Type B pancreatic cell (in vitro differentiated cells): ENCODE measurements around the gene RASSF4. TPM values are rescaled to one million over a fixed set of nuclear protein-coding genes. Genes with fewer than 3 reads are reported as not detected.
A peak's percentile ranks its signal among the peaks of the same experiment; 100 is the strongest.

Experiments used
- DNase-seq: peaks from one replicate; pipeline ENCODE4 v3.0.0; 2021; ENCODE audit warnings: mixed read lengths; ENCODE audit not compliant: unreplicated experiment; ENCODE audit errors: extremely low spot score
- H3K27ac Mint-ChIP-seq: 2 replicates; pipeline ENCODE4 v1.8.0; 2021; ENCODE audit warnings: mild to moderate bottlenecking, mixed read lengths
- H3K27me3 Mint-ChIP-seq: 2 replicates; pipeline ENCODE4 v1.8.0; 2021; ENCODE audit warnings: mixed read lengths
- H3K36me3 Mint-ChIP-seq: 2 replicates; pipeline ENCODE4 v1.8.0; 2021; ENCODE audit warnings: mixed read lengths
- H3K4me1 Mint-ChIP-seq: one replicate; pipeline ENCODE4 v1.8.0; 2021; ENCODE audit warnings: mixed read lengths; ENCODE audit not compliant: unreplicated experiment
- H3K4me3 Mint-ChIP-seq: 2 replicates; pipeline ENCODE4 v1.8.0; 2021; ENCODE audit warnings: mild to moderate bottlenecking, mixed read lengths
- H3K9me3 Mint-ChIP-seq: 2 replicates; pipeline ENCODE4 v1.8.0; 2021; ENCODE audit warnings: mixed read lengths
- total RNA-seq: library from RNA; stranded (reverse); gene quantifications from 2 replicates; pipeline ENCODE4 v1.2.1, GENCODE V29; 2021; ENCODE audit warnings: low replicate concordance
- TF ChIP-seq, protein P1 (sequence below): fragments of 200-600 bp; sonication (generic); conservative IDR thresholded peaks from 2 replicates; pipeline ENCODE4 v1.5.0; 2021; ENCODE audit warnings: antibody characterized with exemption, mild to moderate bottlenecking

Gene RASSF4
- total RNA-seq, 1 donor from 2014 or later: 27.9 TPM

DNA sequence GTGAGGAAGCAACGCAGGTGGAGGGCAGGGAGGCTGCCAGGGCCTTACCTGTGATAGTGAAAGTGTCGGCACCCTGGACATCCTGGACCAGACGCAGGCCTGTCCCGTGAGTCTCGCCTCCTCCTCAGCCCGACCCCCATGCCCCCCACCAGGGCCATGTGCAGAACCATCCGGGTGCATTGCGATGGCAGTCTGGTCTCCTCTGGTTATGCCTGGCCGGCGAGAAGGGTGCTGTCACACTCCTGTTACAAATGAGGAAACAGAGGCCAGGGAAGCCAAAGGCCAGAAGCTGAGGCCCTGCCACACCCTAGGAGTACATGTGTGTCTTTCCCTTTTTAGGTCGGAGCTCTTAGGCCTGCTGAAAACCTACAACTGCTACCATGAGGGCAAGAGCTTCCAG lies 11.8 kb downstream of the RASSF4 start:
- H3K4me1 Mint-ChIP-seq: peaks cover 15% of the 10 kb centered on the region

GRCh38 chr10:44971935-44972757 lies 12.5 kb downstream of the RASSF4 start:
- DNase-seq: no peak
- Mint-ChIP-seq H3K27me3 (no peaks in the 10 kb centered on the region), H3K4me3 (no peak overlapping the region), H3K36me3 (peaks cover 22% of the 10 kb centered on the region), H3K27ac (no peak overlapping the region), H3K9me3 (no peaks in the 10 kb centered on the region), H3K4me1 (peaks cover 22% of the 10 kb centered on the region)
- TF ChIP-seq, protein P1, sequence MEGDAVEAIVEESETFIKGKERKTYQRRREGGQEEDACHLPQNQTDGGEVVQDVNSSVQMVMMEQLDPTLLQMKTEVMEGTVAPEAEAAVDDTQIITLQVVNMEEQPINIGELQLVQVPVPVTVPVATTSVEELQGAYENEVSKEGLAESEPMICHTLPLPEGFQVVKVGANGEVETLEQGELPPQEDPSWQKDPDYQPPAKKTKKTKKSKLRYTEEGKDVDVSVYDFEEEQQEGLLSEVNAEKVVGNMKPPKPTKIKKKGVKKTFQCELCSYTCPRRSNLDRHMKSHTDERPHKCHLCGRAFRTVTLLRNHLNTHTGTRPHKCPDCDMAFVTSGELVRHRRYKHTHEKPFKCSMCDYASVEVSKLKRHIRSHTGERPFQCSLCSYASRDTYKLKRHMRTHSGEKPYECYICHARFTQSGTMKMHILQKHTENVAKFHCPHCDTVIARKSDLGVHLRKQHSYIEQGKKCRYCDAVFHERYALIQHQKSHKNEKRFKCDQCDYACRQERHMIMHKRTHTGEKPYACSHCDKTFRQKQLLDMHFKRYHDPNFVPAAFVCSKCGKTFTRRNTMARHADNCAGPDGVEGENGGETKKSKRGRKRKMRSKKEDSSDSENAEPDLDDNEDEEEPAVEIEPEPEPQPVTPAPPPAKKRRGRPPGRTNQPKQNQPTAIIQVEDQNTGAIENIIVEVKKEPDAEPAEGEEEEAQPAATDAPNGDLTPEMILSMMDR: no peak

More for the DNA sequence above, 11.8 kb downstream of the RASSF4 start:
- TF ChIP-seq, protein P1: no peak
- DNase-seq: no peak
- Mint-ChIP-seq H3K9me3 (no peaks in the 10 kb centered on the region), H3K27ac (no peak overlapping the region), H3K4me3 (no peak overlapping the region), H3K36me3 (peaks cover 19% of the 10 kb centered on the region), H3K27me3 (no peaks in the 10 kb centered on the region)

- H3K4me3 Mint-ChIP-seq: no peak overlapping the region
- H3K27me3 Mint-ChIP-seq: no peaks in the 10 kb centered on the region
- H3K36me3 Mint-ChIP-seq: peaks cover 22% of the 10 kb centered on the region
- TF ChIP-seq, protein P1: no peak
- peaks cover 16% of the 10 kb centered on the region for H3K4me1 Mint-ChIP-seq
- no peaks in the 10 kb centered on the region for H3K9me3 Mint-ChIP-seq
- H3K27ac Mint-ChIP-seq: no peak overlapping the region
- no peak for DNase-seq
Observed at GRCh38 chr10:44972874-44973306, 13.3 kb downstream of the RASSF4 start.

GRCh38 chr10:44973323-44974081 lies 13.9 kb downstream of the RASSF4 start:
- Mint-ChIP-seq H3K4me3 (peak overlapping the region; percentile 52), H3K27me3 (no peaks in the 10 kb centered on the region), H3K9me3 (no peaks in the 10 kb centered on the region), H3K27ac (peak overlapping the region; percentile 31), H3K36me3 (peaks cover 22% of the 10 kb centered on the region), H3K4me1 (peaks cover 16% of the 10 kb centered on the region)
- TF ChIP-seq, protein P1: no peak
- no peak for DNase-seq

GRCh38 chr10:44974082-44974627 lies 14.6 kb downstream of the RASSF4 start:
- Mint-ChIP-seq H3K4me3 (no peak overlapping the region), H3K4me1 (peaks cover 22% of the 10 kb centered on the region), H3K9me3 (no peaks in the 10 kb centered on the region), H3K27me3 (no peaks in the 10 kb centered on the region), H3K36me3 (peaks cover 16% of the 10 kb centered on the region), H3K27ac (no peak overlapping the region)
- DNase-seq: no peak
- TF ChIP-seq, protein P1: no peak
